GM19463 (cell line): ENCODE measurements around the gene GFRA4.
"Not testable (repeated sequence)": the region's sequence is repeated elsewhere in the genome, so short reads cannot be mapped to it uniquely, and the experiment has no call there.

Experiments used
- ATAC-seq: cut with Tn5 transposase; IDR thresholded peaks from one replicate; pipeline ENCODE4 v1.9.1; 2021; ENCODE audit warnings: mild to moderate bottlenecking, moderate library complexity; ENCODE audit not compliant: unreplicated experiment

Gene GFRA4

DNA sequence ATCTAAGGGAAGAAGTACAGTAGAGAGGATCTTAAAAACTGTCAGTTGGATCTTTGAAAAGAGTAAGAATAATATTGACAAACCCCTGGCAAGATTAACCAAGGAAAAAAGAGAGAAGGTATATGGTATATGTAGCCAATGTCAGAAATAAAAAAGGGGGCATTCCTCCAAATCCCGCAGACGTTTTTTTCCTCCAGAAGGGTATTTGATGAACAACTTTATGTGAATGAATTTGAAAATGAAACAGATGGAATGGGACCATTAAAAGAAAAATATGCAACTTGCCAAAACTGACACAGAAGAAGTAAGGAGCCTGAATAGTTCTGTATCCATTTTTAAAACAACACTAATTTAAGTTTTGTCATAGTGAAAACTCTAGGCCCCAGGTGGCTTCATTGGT, 35.7 kb downstream of the GFRA4 start:
- no peak for ATAC-seq

GRCh38 chr20:3622406-3622805, 40.8 kb downstream of the GFRA4 start:
- no peak for ATAC-seq

- ATAC-seq: no peak
These were observed 42.1 kb downstream of the GFRA4 start for GRCh38 chr20:3621111-3621510.

DNA sequence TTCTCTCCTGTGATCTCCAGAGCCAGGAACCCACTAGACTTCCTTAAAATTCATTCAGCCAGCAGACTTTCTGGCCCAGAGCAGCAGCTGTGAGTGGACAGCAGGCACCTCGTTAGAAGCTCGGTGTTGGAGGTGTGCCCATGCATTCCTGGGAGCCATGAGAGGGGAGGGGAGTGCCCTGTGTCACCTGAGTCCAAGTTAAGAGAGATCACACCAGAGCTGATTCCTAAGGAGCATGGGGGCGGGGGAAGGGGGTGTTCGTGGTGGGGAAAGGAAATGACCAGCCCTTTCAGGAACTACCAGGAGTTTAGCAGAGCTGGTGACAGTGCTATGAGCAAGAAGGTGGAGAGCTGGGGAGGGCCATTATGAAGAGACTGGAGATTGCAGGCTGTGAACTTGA, 46.9 kb downstream of the GFRA4 start:
- ATAC-seq: no peak

GRCh38 chr20:3615171-3615840, 47.9 kb downstream of the GFRA4 start:
- ATAC-seq: not testable (repeated sequence)

DNA sequence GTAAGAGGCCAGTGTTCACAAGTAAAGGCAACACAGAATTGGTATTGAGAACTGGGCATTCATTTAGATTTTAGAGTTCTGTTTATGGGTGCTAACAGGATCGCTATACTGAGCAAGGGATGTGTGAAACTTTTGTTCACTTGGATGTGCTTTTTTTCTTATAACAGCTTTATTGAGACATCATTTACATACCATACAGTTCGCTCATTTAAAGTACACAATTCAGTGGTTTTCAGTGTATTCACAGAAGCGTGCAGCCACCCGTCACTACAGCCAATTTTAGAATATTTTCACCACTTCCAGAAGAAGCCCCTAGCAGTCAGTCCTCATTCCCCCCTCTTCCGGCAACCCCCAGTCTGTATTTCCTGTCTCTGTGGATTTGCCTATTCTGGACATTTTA, 48.7 kb downstream of the GFRA4 start:
- ATAC-seq: no peak

DNA sequence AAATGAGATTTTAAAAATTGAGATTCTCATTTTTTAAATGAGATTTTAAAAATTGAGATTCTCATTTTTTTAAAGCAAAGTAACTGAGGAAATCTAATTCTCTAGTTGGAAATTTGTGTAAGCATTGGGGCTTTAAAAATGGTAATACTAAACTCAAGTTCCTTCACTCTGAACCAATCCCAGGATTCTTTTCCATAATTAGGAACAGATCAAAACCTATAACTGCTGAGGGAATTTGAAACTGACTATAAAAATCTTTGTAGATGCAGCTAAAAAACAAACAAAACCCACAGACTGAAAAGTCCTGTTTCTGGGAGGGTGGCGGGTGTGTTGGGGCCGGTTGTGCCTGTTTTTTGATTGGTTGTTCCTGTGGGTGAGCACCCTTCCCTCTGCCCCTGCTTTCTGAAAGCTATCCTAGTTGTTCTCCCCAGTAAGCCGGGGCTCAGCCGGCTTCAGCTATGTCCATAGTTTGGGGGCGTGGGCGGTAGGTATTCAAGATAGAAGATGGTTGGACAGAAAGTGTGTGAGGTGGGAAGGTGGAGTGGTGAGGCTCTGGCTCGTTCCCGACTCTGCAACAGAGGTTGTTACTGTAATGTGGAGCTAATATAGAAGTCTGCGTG, 49.3 kb downstream of the GFRA4 start:
- ATAC-seq: no peak

- no peak for ATAC-seq
These were observed 50.2 kb downstream of the GFRA4 start for GRCh38 chr20:3612795-3613572.

GRCh38 chr20:3611901-3612300, 51.3 kb downstream of the GFRA4 start:
- no peak for ATAC-seq
